IPS-20b (cell line): ENCODE measurements around the gene RNF212B.
A peak's percentile ranks its signal among the peaks of the same experiment; 100 is the strongest.

Source experiments
- H3K27ac ChIP-seq: one replicate; pipeline ENCODE4 v1.5.1; 2013; ENCODE audit warnings: low read length
- H3K27me3 ChIP-seq: 2 replicates; pipeline ENCODE4 v1.6.1; 2013; ENCODE audit warnings: mild to moderate bottlenecking, low read length, inconsistent platforms; ENCODE audit not compliant: insufficient read depth
- H3K36me3 ChIP-seq: 2 replicates; pipeline ENCODE4 v1.6.1; 2013; ENCODE audit warnings: low read depth, mild to moderate bottlenecking, inconsistent platforms, low read length, moderate library complexity; ENCODE audit not compliant: insufficient read depth
- H3K4me1 ChIP-seq: 2 replicates; pipeline ENCODE4 v1.6.1; 2013; ENCODE audit warnings: mild to moderate bottlenecking, control low read depth, inconsistent platforms, low read length, moderate library complexity; ENCODE audit not compliant: insufficient read depth
- H3K4me3 ChIP-seq: 2 replicates; pipeline ENCODE4 v1.5.1; 2013; ENCODE audit warnings: mild to moderate bottlenecking, low read length, inconsistent platforms
- H3K9ac ChIP-seq: 2 replicates; pipeline ENCODE4 v1.6.1; 2013; ENCODE audit warnings: low read depth, mild to moderate bottlenecking, inconsistent platforms, low read length, moderate library complexity
- H3K9me3 ChIP-seq: 2 replicates; pipeline ENCODE4 v1.6.1; 2013; ENCODE audit warnings: mild to moderate bottlenecking, low read depth, low read length, inconsistent platforms; ENCODE audit not compliant: insufficient read depth

Gene RNF212B

GRCh38 chr14:23310546-23310945 is 72.8 kb downstream of the RNF212B start:
- Histone ChIP-seq H3K9me3 (no peaks in the 10 kb centered on the region), H3K4me3 (no peak overlapping the region), H3K9ac (no peak overlapping the region), H3K27ac (no peak overlapping the region), H3K4me1 (0 out of 2 replicates have a peak, but pooled peaks cover 3% of the 10 kb centered on the region), H3K36me3 (peaks cover 21% of the 10 kb centered on the region), H3K27me3 (no peaks in the 10 kb centered on the region)

GRCh38 chr14:23316300-23316699 is 78.6 kb downstream of the RNF212B start:
- H3K4me1 ChIP-seq = peaks cover 2% of the 10 kb centered on the region; the same call in 1 of the 2 replicates
- no peak overlapping the region for H3K4me3 ChIP-seq
- no peaks in the 10 kb centered on the region for H3K9me3 ChIP-seq
- H3K9ac ChIP-seq = no peak overlapping the region
- no peak overlapping the region for H3K27ac ChIP-seq
- H3K27me3 ChIP-seq = no peaks in the 10 kb centered on the region
- H3K36me3 ChIP-seq = peaks cover 4% of the 10 kb centered on the region; the same call in 1 of the 2 replicates

- Histone ChIP-seq H3K4me3 (peak overlapping the region; percentile 78), H3K27me3 (no peaks in the 10 kb centered on the region), H3K4me1 (peaks cover 9% of the 10 kb centered on the region; the same call in 1 of the 2 replicates), H3K9ac (peak overlapping the region; percentile 86), H3K27ac (peak overlapping the region; percentile 88), H3K9me3 (no peaks in the 10 kb centered on the region), H3K36me3 (peaks cover 32% of the 10 kb centered on the region)
Measured at GRCh38 chr14:23319746-23320583, 82.2 kb downstream of the RNF212B start.

- H3K4me3 ChIP-seq = peak within 1 kb of the TSS; percentile 97
- no peaks in the 10 kb centered on the region for H3K9me3 ChIP-seq
- H3K27me3 ChIP-seq = no peaks in the 10 kb centered on the region
- peak within 1 kb of the TSS; percentile 96 for H3K27ac ChIP-seq
- H3K4me1 ChIP-seq = peaks cover 9% of the 10 kb centered on the region; the same call in 1 of the 2 replicates
- peak within 1 kb of the TSS; percentile 99 for H3K9ac ChIP-seq
- peaks cover 40% of the 10 kb centered on the region for H3K36me3 ChIP-seq
Measured at GRCh38 chr14:23320584-23321571, 83.1 kb downstream of the RNF212B start, which contains the start of gene PABPN1. PABPN1 (plus strand) TSS chr14:23321457; CDS start chr14:23321470, 13 bp downstream.

GRCh38 chr14:23321572-23322547 is 84.1 kb downstream of the RNF212B start:
- no peaks in the 10 kb centered on the region for H3K9me3 ChIP-seq
- no peaks in the 10 kb centered on the region for H3K27me3 ChIP-seq
- H3K4me3 ChIP-seq = peak overlapping the region; percentile 97
- peak overlapping the region; percentile 99 for H3K9ac ChIP-seq
- H3K27ac ChIP-seq = peak overlapping the region; percentile 96
- peaks cover 45% of the 10 kb centered on the region for H3K36me3 ChIP-seq
- H3K4me1 ChIP-seq = peaks cover 9% of the 10 kb centered on the region; the same call in 1 of the 2 replicates
